NCI-H1048 (cell line): Measurements from ENCODE around the gene HBS1L.
A peak's percentile ranks its signal among the peaks of the same experiment; 100 is the strongest.
"Not testable (repeated sequence)": the region's sequence is repeated elsewhere in the genome, so short reads cannot be mapped to it uniquely, and the experiment has no call there.

Experiments used
- DNase-seq: peaks from one replicate; lab custom pipeline; 2025; lab: John Stamatoyannopoulos, UW

Gene HBS1L

DNA sequence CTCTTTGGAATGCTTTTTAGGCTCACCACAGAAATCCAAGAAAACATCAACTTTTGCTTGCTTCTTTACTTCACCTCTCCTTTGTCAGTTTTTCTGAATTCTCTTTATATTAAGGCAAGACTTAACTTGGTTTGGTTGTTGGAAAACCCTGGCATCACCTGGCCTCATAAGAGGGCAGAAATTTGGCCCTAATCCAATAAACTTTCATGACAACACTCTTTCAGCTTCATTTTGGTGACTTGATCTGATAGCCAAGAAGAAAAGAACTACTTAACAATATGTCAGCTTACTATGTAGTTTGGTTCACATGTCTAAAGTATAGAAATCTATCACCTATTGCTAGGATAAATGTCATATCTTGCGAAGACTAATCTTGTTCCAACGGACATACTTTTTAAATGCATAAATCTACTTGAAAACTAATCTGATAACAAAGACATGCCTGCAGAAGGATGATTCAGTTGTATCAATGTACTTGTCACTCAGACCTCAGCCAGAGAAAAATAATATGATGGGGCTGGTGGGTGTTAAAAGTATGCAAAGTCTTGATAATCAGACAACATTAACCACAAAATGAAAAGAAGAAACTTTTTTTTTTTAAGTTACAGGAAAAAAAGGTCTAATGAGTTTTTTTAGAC lies 19.3 kb upstream of the HBS1L start:
- no peak for DNase-seq

DNA sequence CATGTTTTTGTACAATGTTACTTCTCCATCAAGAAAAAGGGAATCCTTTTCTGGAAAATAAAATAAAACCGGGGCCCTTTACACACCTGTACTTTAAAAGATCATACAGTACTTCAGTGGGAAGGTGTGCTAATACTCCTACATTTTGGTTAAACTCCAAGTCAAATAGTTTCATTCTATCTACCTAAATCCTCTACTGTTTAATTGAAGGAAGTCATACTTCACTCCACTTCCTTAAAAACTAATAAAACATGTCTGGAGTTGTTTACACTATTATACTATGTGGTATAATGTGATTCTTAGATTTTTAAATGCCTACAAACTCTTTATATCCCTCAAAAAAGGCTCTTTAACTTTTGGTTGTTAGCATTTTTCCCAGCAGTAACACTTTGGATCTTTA lies 18.6 kb upstream of the HBS1L start:
- DNase-seq: no peak

DNA sequence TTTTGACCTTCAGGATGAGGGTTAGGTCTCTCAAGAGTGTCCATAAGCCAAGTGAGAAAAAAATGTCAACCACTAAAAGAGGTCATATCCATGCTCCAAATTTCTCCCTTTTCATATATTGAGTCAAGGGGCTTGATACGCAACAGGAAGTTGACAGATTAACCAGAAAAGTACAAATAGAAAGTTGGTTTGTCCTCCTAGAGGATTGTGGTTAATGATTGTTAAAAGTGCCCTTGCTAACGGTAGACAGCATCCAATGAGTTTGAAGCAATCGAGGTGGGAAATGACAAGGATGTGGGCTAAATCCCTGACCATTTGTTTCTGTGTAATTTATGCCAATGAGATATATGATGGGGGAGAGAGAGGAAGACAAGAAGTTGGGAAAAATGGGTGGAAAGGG lies 18.1 kb upstream of the HBS1L start:
- no peak for DNase-seq

DNA sequence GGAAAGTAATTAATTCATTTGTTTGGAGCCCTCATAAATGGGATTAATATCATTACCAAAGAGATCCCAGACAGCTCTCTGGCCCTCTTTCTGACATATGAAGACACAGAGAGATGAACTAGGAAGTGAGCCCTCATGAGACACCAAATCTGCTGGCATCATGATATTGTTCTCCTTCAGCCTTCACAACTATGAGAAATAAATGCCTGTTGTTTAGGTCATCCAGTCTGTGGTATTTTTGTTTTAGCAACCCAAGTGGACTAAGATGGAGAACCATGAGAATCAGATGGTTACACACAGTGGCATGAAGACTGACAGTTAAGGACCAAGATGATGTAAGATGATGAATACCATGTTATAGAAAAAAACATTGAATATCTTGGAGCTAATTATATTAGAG lies 16.9 kb upstream of the HBS1L start:
- DNase-seq: no peak

DNA sequence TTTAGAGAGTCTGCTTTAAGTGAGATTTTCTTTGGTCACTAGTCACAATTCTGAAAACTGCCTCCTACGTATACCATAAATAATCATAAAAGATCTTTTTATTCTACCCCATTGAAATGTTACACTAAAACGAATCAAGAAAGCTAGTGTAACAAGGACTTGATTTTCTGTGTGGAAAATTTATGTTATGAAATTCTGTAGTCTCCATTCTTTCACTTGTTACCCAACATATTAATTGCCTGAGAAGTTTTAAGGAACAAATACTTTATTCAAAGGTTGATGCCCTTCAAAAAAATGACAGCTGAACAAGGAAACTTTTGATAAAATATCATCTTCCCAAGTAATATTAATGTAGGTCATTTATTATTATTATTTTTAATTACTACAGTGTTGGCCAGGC lies 13.3 kb upstream of the HBS1L start:
- no peak for DNase-seq

DNA sequence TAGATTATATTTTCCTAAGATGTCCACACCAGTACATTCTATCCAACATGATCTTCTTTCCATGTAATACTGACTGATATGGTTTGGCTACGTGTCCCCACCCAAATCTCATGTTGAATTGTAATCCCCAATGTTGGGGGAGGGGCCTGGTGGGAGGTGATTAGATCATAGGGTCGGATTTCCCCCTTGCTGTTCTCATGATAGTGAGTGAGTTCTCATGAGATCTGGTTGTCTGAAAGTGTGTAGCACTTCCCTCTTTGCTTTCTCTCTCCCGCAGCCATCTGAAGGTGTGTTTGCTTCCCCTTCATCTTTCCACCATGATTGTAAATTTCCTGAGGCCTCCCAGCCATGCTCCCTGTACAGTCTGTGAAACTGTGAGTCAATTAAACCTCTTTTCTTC lies 12.2 kb upstream of the HBS1L start:
- DNase-seq: no peak

DNA sequence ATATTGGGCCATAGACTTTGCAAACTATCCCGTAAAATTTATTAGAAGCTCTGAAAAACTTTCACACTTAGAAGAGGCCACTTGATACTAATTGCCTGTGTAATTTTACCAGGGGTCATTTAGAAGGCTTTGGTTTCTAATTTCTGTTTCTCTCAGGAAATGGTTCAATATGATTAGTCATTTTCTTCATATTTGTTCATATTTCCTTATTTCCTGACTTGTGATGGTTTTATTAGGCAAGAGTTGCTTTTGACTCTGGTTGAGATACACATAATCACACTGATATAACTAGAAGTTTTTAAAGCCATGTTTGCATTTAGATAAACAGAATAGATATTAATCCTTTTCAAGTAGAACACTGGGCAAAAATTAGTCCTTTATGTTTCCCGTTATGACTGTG lies 11.8 kb upstream of the HBS1L start:
- no peak for DNase-seq

DNA sequence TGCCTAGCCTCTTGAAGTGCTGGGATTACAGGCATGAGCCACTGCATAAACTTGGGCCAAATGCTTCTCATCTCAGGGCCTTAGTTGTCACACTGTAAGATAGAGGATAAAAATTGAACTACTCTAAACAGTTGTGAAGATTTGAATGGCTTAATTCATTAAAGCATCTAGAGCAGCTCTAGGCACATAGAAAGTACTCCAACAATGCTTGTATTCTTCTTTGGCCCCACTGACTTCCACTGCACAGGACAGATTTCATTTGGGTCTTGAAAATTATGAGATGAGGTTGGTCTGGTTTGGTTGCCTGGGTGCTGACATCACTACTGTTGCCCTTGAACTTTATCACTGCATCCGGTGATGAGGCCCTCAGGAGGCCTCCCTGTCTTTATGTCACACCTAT lies 10.0 kb upstream of the HBS1L start:
- no peak for DNase-seq

DNA sequence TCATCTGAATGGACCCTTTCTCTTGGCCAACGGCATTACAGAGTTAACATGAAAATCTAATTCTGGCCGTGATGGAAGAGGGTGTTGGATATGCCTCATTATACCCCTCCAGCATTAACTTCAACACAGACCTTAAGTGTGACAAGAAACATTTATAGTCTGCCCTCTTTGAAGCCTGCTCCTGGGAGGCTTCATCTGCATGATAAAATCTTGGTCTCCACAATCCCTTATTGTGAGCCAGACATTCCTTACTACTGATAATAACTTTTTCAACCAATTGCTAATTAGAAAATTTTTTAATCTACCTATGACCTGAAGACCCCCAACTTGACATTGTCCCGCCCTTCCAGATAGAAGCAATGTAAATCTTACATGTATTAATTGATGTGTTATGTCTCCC lies 9.3 kb upstream of the HBS1L start:
- no peak for DNase-seq

DNA sequence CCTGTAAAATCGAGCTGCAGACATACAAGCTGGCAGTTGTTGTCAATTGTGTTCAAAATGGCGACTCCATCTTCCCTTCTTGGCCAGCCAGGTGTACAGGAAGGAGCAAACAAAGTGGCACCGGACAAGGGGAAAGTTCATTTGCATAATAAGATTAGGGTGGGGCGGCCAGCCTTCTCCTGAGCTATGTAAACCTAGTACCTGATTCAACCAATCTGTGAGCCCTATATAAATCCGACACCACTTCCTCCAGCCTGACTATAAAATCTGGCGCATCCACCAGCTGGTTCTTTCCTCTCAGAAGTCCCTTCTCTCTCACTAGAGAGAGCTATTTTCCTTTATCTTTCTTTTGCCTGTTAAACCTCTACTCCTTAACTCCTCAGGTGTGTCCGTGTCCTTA lies 8.1 kb upstream of the HBS1L start:
- peak; percentile 22 for DNase-seq

DNA sequence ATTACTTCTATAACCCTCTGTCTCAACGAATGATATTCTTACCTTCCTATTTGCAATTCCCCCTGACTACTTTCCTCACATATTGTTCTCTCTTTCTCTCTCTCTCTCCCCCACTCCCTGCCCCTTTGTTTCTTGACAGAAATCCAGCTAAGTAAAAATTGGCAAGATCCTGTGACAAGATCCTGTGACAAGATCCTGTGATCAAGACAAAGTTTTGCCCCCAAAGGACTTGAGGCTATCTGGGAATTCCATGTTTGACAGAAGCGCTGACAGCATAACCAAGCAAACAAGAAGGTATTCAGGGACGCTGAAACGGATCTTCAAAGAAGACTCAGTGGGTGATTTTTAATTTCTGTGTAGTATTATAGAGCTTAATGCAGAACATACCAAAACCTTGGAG lies 5.5 kb upstream of the HBS1L start:
- DNase-seq: no peak

DNA sequence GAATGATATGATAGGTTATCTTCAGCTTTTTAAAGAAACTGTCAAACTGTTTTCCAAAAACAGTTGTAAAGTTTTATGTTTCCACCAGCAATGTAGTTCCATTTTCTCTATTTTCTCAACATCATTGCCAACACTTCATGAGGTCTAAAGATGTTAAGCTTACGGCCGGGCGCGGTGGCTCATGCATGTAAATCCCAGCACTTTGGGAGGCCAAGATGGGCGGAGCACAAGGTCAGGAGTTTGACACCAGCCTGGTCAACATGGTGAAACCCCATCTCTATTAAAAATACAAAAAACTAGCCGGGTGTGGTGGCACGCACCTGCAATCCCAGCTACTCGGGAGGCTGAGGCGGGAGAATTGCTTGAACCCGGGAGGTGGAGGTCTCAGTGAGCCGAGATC lies 3.7 kb upstream of the HBS1L start:
- DNase-seq: not testable (repeated sequence)

DNA sequence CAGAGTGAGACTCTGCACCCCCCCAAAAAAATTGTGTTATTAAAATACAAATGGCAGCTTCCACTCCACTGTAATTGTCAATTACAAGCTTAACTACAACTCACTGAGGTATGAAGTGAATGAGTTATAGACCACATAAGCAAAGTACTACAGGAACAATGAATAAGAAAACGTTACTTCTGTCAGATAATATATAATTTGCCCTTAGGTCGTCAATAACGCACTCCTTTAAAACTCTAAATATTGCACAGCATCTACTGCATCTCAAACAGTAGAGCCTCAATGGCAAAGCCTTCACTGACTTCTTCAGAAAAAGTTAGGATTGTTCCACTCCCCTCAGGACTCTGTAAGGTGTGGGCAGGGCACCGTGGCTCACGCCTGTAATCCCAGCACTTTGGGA lies 2.0 kb upstream of the HBS1L start:
- no peak for DNase-seq

DNA sequence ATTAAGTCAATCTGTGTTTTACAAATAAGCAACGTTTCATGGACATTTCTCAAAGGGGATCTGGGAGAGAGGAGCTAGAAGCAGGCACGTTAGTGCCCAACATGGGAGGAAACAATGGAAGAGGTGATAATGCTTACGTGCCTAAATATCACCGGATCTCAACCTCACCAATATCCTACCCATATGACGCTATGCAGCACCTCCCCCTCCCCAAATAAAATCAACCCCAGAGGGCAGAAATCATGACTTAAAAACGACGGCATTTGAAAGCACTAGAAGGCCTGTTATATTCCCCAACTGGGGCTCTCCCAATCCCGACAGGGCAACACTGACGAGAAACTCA lies 425 bp downstream of the HBS1L start:
- no peak for DNase-seq

DNA sequence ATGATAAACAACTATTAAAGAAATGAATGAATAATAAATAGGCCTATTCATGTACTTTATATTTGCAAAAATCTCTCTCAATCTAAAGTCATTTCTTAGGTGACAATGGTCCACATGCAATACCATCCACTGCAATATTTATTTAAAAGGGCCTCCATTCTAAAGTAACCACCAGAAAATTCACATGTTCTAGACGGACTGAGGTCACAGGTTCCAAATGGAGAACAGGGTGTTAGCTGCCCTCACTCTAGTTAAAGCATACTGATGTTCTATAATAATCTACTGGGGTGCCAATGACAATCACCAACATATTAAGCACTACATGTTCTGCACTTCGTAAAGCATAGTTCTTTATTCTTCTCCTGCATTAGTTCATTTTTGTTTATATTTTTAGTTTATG lies 1.2 kb downstream of the HBS1L start:
- no peak for DNase-seq

DNA sequence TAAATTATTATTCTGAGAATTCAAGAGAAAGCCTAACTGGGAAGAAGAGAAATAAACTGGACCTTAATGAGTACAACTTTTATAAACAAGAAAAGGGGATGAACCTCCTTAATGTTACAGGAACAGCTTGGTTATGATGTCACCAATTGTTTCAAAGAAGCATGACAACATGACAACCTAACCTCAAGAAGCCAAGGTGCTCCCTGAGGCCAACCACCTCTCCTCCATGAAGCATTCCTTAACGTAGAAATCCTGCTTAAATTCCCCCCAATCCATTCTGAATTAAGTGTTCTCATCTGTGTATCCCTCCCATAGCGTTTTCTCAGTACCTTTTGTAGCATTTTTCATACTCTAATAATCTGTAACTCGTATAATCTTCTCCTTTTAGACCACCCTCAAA lies 1.7 kb downstream of the HBS1L start:
- DNase-seq: no peak

DNA sequence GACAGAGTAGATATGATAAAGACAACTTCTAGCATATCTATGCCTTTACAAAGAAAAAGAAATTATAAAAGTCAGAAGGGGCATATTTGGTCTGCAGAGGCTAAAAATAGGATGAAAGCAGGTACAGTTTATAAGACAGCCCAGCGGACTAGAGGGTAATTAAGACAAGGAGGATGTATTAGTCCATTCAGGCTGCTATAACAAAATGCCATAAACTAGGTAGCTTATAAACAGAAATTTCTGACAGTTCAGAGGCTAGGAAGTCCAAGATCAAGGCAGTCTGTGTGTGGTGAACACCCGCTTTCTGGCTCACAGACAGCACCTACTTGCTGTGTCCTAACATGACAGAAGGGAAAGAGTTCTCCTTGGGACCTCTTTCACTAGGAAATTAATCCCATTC lies 5.7 kb downstream of the HBS1L start:
- no peak for DNase-seq

DNA sequence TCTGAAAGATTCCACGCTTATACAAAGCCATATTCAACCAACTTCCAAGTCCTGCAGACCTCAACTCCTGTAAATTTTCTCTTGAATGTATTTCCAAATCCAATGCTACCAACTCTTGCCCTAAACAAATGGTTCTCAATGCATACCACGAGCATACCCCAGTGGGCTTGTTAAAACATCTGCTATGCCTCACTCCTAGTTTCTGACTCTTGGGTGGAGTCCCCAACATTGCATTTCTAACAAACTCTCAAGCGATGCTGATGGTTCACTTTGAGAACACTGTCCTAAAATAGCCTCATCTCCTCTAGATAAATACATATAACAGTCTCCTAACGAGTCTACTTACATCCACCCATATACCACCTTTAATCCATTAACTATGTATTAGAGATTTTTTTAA lies 7.3 kb downstream of the HBS1L start:
- DNase-seq: no peak

DNA sequence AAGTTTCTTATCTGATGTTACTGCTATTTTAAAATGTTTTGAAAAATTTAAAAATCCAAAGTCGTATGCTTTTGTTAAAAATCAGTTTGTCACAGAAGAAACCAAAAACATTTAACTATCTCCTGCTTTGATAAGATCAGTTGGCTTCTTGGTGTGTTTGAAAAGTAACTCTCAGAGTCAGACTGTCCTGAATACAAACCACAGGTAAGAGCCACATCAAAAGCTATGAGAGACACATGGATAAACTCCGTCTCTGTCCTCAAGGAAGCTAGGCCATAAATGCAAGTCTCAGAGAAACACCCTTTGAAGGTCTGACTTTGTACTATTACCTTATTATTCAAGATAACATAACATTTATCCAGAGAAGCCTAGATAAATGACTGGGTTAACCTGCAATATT lies 7.7 kb downstream of the HBS1L start:
- DNase-seq: no peak

DNA sequence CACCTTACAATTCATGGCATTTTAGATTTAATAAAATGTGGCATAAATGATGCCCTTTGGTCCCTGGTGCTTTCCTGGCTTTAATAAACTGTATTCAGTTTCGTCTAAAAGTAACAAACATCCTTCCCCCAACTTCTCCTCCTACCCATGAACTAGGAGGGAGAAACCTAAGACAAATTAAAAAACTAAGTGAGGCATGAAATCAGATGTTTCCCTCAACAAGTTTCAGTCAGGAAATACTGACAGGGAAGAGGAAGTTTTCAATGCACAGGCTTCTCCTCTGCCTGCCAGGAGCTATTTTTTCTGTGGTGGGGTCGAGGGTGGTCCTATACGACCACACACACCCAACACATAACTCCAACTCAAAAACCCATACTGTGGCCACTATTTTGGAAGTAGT lies 10.0 kb downstream of the HBS1L start:
- DNase-seq: no peak

DNA sequence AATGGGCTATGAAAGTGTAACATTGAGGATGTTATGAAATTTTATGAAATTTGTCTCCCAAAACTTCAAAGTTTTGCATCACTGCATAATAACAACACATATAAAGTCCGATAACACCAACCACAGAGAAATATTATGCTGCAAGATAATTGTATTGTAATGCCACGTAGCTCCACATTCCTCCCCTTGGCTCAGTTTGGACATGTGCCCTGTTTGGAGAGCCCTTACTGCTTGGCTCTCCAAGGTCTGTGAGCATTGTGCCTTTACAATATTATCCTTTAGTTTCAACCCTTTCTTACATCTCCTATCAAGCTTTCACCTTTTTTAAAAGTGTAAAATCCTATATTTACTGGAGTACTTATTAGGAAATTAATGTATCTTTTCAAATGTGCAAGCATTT lies 10.8 kb downstream of the HBS1L start:
- no peak for DNase-seq

DNA sequence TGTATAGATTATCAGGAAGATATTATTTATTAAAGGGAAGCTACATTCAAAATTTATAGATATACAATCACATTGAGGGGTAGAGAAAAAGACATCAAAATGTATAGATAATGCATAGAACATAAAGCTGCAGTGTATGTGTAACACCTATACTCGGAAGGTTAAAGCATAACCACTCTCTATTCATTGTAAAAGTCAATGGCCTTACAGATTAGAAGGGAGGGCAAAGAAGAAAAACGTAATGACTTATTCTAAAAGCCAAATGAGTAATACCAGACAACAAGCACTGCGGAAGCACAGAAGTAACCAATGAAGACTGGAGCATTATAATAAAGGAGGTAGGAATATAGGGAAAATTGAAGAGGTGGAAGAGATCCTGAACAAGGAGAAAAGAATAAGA lies 11.3 kb downstream of the HBS1L start:
- no peak for DNase-seq

DNA sequence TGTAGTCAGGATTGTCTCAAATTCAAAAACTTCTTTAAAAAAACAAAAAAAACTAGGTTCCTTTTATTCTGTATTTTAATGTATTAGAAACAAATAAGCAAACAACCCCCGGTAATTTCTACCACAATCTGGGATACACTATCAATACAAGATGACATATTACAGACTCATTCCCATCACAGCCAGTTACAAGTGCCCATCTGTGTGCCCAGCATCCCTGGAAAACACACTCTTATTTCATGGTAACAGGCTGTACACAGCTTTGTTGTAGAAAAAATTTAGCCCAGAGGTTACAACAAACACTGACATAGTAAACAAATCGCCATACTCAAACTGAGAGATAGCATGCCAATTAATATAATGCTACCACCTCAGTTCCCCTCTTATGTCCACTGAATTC lies 16.3 kb downstream of the HBS1L start:
- no peak for DNase-seq

DNA sequence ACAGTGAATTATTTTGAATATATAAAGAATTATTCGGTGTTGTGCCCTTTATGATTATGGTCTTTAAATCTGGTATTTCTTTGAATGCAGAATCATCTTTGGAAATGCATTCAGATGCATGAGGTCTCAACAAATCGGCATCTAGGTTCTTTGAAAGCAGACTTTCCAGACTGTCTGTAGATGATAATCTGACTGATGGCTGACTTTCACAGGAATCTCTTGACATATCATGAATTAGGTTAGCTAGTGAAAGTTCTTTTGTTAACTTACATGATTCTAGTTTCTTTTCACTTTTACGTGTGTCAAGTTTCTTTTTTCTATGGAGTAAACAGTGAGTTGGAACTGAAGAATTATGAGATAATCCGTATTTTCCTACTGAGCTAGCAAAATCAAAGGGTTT lies 17.1 kb downstream of the HBS1L start:
- DNase-seq: no peak
